ENCODE data around the gene CCDC184.

Gene CCDC184

GRCh38 chr12:48180424-48180823 is 3.0 kb upstream of the CCDC184 start (continued):
- TF ChIP-seq CSRNP3 (CRISPR knock-in tag; IDR thresholded peaks at IDR 0.05) (no peak), PATZ1 (CRISPR knock-in tag; IDR thresholded peaks at IDR 0.05; ENCODE audit: borderline replicate concordance) (no peak), ZC3H10 (CRISPR knock-in tag; IDR thresholded peaks at IDR 0.05) (no peak), ISL1 (CRISPR knock-in tag; IDR thresholded peaks at IDR 0.05) (no peak), RARB (CRISPR knock-in tag; IDR thresholded peaks at IDR 0.05) (no peak), BACH2 (CRISPR knock-in tag; IDR thresholded peaks at IDR 0.05; ENCODE audit: borderline replicate concordance) (no peak), ZFP3 (CRISPR knock-in tag; IDR thresholded peaks at IDR 0.05) (no peak), SNAI2 (CRISPR knock-in tag; IDR thresholded peaks at IDR 0.05) (no peak), ZNF70 (CRISPR knock-in tag; IDR thresholded peaks at IDR 0.05) (no peak)

GRCh38 chr12:48180857-48181495 is 2.5 kb upstream of the CCDC184 start:
- TF ChIP-seq PATZ1 (CRISPR knock-in tag; IDR thresholded peaks at IDR 0.05; ENCODE audit: borderline replicate concordance) (no peak), ZNF565 (CRISPR knock-in tag; conservative IDR thresholded peaks at IDR 0.05; ENCODE audit: low read depth) (no peak), BACH2 (CRISPR knock-in tag; IDR thresholded peaks at IDR 0.05; ENCODE audit: borderline replicate concordance) (no peak)
- ATAC-seq, result no peak

GRCh38 chr12:48182631-48183030 is 813 bp upstream of the CCDC184 start:
- ATAC-seq, result no peak; the same call in 2 of the 3 replicates
- TF ChIP-seq ARNTL (CRISPR knock-in tag; IDR thresholded peaks at IDR 0.05; ENCODE audit: borderline replicate concordance, low read depth) (no peak), GLIS3 (CRISPR knock-in tag; IDR thresholded peaks at IDR 0.05) (no peak), ZFP3 (CRISPR knock-in tag; IDR thresholded peaks at IDR 0.05) (no peak), TOX (CRISPR knock-in tag; IDR thresholded peaks at IDR 0.05; ENCODE audit: borderline replicate concordance) (no peak)

GRCh38 chr12:48183876-48184548 is 568 bp downstream of the CCDC184 start:
- ATAC-seq, result peak; percentile 9
- TF ChIP-seq CREB5 (CRISPR knock-in tag; IDR thresholded peaks at IDR 0.05; ENCODE audit: low read depth) (no peak), GLIS3 (CRISPR knock-in tag; IDR thresholded peaks at IDR 0.05) (no peak), CSDC2 (CRISPR knock-in tag; IDR thresholded peaks at IDR 0.05) (no peak), ZFP30 (CRISPR knock-in tag; IDR thresholded peaks at IDR 0.05) (no peak), CSRNP3 (CRISPR knock-in tag; IDR thresholded peaks at IDR 0.05) (no peak), SNAI2 (CRISPR knock-in tag; IDR thresholded peaks at IDR 0.05) (no peak), TOX (CRISPR knock-in tag; IDR thresholded peaks at IDR 0.05; ENCODE audit: borderline replicate concordance) (no peak), OSR1 (CRISPR knock-in tag; IDR thresholded peaks at IDR 0.05) (no peak), TCF4 (CRISPR knock-in tag; IDR thresholded peaks at IDR 0.05; ENCODE audit: borderline replicate concordance) (no peak), POU6F1 (CRISPR knock-in tag; IDR thresholded peaks at IDR 0.05; ENCODE audit: borderline replicate concordance, low read depth) (no peak), ZFP3 (CRISPR knock-in tag; IDR thresholded peaks at IDR 0.05) (no peak), ISL1 (CRISPR knock-in tag; IDR thresholded peaks at IDR 0.05) (no peak), TSHZ2 (CRISPR knock-in tag; IDR thresholded peaks at IDR 0.05) (no peak), ESRRG (CRISPR knock-in tag; IDR thresholded peaks at IDR 0.05) (no peak), RARB (CRISPR knock-in tag; IDR thresholded peaks at IDR 0.05) (no peak), ARNTL (CRISPR knock-in tag; IDR thresholded peaks at IDR 0.05; ENCODE audit: borderline replicate concordance, low read depth) (no peak), ZNF8 (CRISPR knock-in tag; IDR thresholded peaks at IDR 0.05) (no peak), ZNF565 (CRISPR knock-in tag; conservative IDR thresholded peaks at IDR 0.05; ENCODE audit: low read depth) (no peak)

Data from SK-N-SH treated with all-trans-retinoic acid at 6 μM for 48 hours (cell line).